Activated naive CD4-positive, alpha-beta T cell treated with anti-CD3 and anti-CD28 coated beads, Interleukin-2, amount 50 U/mL, for 72 hours (primary cell): ENCODE measurements around the gene PDGFA. TPM values are rescaled to one million over a fixed set of nuclear protein-coding genes. Genes with fewer than 3 reads are reported as not detected.

Experiments used
- ATAC-seq, 2 donors: fragments of 150-1000 bp; cut with Tn5 transposase; 2 replicates each; pipeline ENCODE4 v1.10.0; 2021; ENCODE audit warnings: mild to moderate bottlenecking in 2 of 2, moderate library complexity in 2 of 2
- DNase-seq, 2 donors: peaks; one replicate each; pipeline ENCODE4 v3.0.0; 2021 to 2022; ENCODE audit warnings: low spot score in 2 of 2
- H3K27ac Mint-ChIP-seq, 2 donors: one replicate each; pipeline ENCODE4 v1.8.0; 2022; ENCODE audit warnings: mild to moderate bottlenecking in 2 of 2, mixed read lengths in 2 of 2
- H3K36me3 Mint-ChIP-seq, 2 donors: one replicate each; pipeline ENCODE4 v1.8.0; 2022; ENCODE audit warnings: mixed read lengths in 2 of 2
- H3K9me3 Mint-ChIP-seq, 2 donors: one replicate each; pipeline ENCODE4 v1.8.0; 2022; ENCODE audit warnings: mixed read lengths in 2 of 2
- total RNA-seq, 2 donors: library from RNA; stranded (reverse); gene quantifications; one replicate each; pipeline ENCODE4 v1.2.3, GENCODE V29; 2022

PDGFA gene
- total RNA-seq, 2 donors from 2014 or later: 8.4 to 11.7 TPM

- no peaks in the 10 kb centered on the region for H3K9me3 Mint-ChIP-seq
- no peak for ATAC-seq
- H3K27ac Mint-ChIP-seq: no peak overlapping the region
- DNase-seq: no peak
- H3K36me3 Mint-ChIP-seq: no peaks in the 10 kb centered on the region
These were observed 59.9 kb downstream of the PDGFA start for GRCh38 chr7:459584-460373.

- no peak for ATAC-seq
- no peaks in the 10 kb centered on the region for H3K9me3 Mint-ChIP-seq
These were observed 61.0 kb downstream of the PDGFA start for GRCh38 chr7:458511-459245.

GRCh38 chr7:457814-458510 lies 61.7 kb downstream of the PDGFA start:
- no peak for ATAC-seq
- Mint-ChIP-seq H3K36me3 (no peaks in the 10 kb centered on the region), H3K27ac (no peak overlapping the region), H3K9me3 (no peaks in the 10 kb centered on the region)
- no peak for DNase-seq

More at GRCh38 chr7:458511-459245, 61.0 kb downstream of the PDGFA start:
- H3K36me3 Mint-ChIP-seq: no peaks in the 10 kb centered on the region
- DNase-seq: no peak
- H3K27ac Mint-ChIP-seq: no peak overlapping the region

GRCh38 chr7:455110-455928 lies 64.3 kb downstream of the PDGFA start:
- Mint-ChIP-seq H3K27ac (no peak overlapping the region), H3K9me3 (no peaks in the 10 kb centered on the region), H3K36me3 (no peaks in the 10 kb centered on the region)
- ATAC-seq: no peak
- no peak for DNase-seq

GRCh38 chr7:454356-455109 lies 65.1 kb downstream of the PDGFA start:
- DNase-seq (no peak), ATAC-seq (no peak)
- Mint-ChIP-seq H3K36me3 (no peaks in the 10 kb centered on the region), H3K9me3 (no peaks in the 10 kb centered on the region), H3K27ac (no peak overlapping the region)

GRCh38 chr7:453597-454306 lies 65.9 kb downstream of the PDGFA start:
- no peak overlapping the region for H3K27ac Mint-ChIP-seq
- H3K9me3 Mint-ChIP-seq: no peaks in the 10 kb centered on the region
- ATAC-seq (no peak), DNase-seq (no peak)
- H3K36me3 Mint-ChIP-seq: no peaks in the 10 kb centered on the region

GRCh38 chr7:452791-453455 lies 66.7 kb downstream of the PDGFA start:
- ATAC-seq: no peak

GRCh38 chr7:452226-452751 lies 67.4 kb downstream of the PDGFA start:
- DNase-seq: no peak
- no peaks in the 10 kb centered on the region for H3K9me3 Mint-ChIP-seq
- H3K27ac Mint-ChIP-seq: peak overlapping the region in 1 of 2 donors; percentile 91
- ATAC-seq: no peak
- no peaks in the 10 kb centered on the region for H3K36me3 Mint-ChIP-seq

More at GRCh38 chr7:452791-453455, 66.7 kb downstream of the PDGFA start:
- DNase-seq: no peak
- H3K9me3 Mint-ChIP-seq: no peaks in the 10 kb centered on the region
- H3K27ac Mint-ChIP-seq: no peak overlapping the region
- H3K36me3 Mint-ChIP-seq: no peaks in the 10 kb centered on the region

- ATAC-seq: peak in 1 of 2 donors; percentile 21
- no peaks in the 10 kb centered on the region for H3K36me3 Mint-ChIP-seq
These were observed 68.1 kb downstream of the PDGFA start for GRCh38 chr7:451255-452225.

GRCh38 chr7:450741-451140 lies 68.9 kb downstream of the PDGFA start:
- ATAC-seq: peak; percentile 28 to 69
- no peaks in the 10 kb centered on the region for H3K36me3 Mint-ChIP-seq
- H3K9me3 Mint-ChIP-seq: no peaks in the 10 kb centered on the region
- H3K27ac Mint-ChIP-seq: peak overlapping the region in 1 of 2 donors; percentile 91
- DNase-seq: no peak

More at GRCh38 chr7:451255-452225, 68.1 kb downstream of the PDGFA start:
- no peak for DNase-seq
- Mint-ChIP-seq H3K9me3 (no peaks in the 10 kb centered on the region), H3K27ac (peak overlapping the region in 1 of 2 donors; percentile 91)

- ATAC-seq (no peak), DNase-seq (no peak)
- H3K27ac Mint-ChIP-seq: no peak overlapping the region
- no peaks in the 10 kb centered on the region for H3K9me3 Mint-ChIP-seq
- no peaks in the 10 kb centered on the region for H3K36me3 Mint-ChIP-seq
These were observed 69.6 kb downstream of the PDGFA start for GRCh38 chr7:450036-450435.

- Mint-ChIP-seq H3K27ac (no peak overlapping the region), H3K36me3 (no peaks in the 10 kb centered on the region), H3K9me3 (no peaks in the 10 kb centered on the region)
- no peak for DNase-seq
- ATAC-seq: no peak
These were observed 70.2 kb downstream of the PDGFA start for GRCh38 chr7:449324-450019.

GRCh38 chr7:447523-447922 lies 72.1 kb downstream of the PDGFA start:
- H3K36me3 Mint-ChIP-seq: no peaks in the 10 kb centered on the region
- DNase-seq (no peak), ATAC-seq (no peak)
- no peaks in the 10 kb centered on the region for H3K9me3 Mint-ChIP-seq
- H3K27ac Mint-ChIP-seq: no peak overlapping the region
